ENCODE measurements around the gene ST3GAL5.
"Not testable (repeated sequence)": the region's sequence is repeated elsewhere in the genome, so short reads cannot be mapped to it uniquely, and the experiment has no call there.

The ST3GAL5 gene

GRCh38 chr2:85917887-85918795, 29.4 kb upstream of the ST3GAL5 start:
- no peak for DNase-seq (ENCODE audit: low read depth)

DNA sequence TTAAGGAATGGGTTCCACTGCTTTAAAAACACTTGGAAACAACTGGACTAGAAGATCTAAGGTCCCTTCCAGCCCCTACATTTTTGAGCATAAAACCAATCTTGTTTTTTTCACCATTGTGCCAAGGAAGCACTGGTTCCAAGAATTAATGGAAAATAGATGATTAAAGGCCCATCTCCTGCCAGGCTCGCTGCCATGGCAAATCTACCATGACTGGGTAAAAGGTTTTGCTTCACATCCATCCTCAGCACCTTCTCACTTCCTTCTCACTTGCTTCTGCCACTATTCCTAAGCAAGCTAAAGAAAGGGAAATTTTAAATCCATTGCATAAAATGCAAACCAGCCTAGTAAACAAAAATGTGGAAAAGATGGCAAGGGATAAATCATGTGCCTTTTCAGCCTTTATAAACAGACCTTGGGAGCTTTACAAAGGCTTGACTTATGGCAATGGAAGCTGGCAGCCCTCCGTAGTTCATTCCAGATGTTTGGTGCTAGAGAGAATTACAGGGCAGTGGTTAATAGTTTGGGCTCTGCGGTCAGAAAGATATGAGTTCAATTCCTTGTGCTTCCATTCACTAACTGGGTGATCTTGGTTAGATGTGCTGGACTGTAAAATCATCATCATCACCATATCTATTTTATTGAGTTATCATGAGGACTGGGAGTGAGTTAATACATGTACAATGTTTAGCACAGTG, 27.0 kb upstream of the ST3GAL5 start:
- no peak for DNase-seq (ENCODE audit: low read depth)

GRCh38 chr2:85914922-85915321, 26.1 kb upstream of the ST3GAL5 start:
- no peak for DNase-seq (ENCODE audit: low read depth)

GRCh38 chr2:85913884-85914881, 25.4 kb upstream of the ST3GAL5 start:
- no peak for DNase-seq (ENCODE audit: low read depth)

DNA sequence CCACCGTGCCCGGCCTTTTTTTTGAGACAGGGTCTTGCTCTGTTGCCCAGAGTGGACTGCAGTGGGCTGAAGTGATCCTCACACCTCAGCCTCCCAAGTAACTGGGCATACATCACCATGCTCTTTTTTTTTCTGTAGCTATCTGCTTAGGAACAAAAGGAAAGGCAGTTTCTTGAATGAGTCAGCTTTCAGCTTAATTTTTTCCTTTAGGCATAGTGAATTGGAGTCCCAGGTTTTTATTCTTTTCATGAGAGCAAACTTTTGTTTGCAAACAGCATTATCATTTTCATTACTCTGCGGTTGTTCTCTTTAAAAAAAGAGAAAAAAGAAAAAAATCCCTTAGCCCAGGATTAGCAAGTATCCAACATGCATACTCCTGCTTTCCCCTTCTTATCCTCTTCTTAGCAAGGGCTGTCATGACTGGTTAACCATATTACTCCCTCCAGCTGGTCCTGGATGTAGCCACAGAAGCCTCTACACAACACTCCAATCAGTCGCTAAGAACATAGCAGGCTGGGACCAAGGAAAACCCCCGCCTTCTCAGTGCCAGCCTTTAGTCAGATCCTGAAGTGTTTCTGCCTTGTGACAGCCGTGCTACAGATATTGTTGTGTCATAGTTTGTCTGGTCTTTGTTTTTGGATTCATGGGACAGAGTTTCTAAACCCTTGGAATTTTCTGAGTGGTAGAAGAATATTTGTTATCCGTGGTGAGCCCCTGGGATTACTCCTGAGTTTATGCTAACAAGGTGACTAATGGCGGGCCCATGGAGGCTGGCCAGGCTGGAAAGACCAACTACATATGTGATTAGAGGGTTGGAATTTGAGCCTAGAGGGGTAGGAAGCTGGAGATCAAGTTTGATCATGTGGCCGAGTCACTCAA, 23.3 kb upstream of the ST3GAL5 start:
- DNase-seq (ENCODE audit: low read depth) = no peak

- no peak for DNase-seq (ENCODE audit: low read depth)
These were observed 22.3 kb upstream of the ST3GAL5 start for GRCh38 chr2:85911097-85911496.

- no peak for DNase-seq (ENCODE audit: low read depth)
These were observed 20.2 kb upstream of the ST3GAL5 start for GRCh38 chr2:85909005-85909404.

GRCh38 chr2:85908506-85908905, 19.7 kb upstream of the ST3GAL5 start:
- DNase-seq (ENCODE audit: low read depth) = no peak

DNA sequence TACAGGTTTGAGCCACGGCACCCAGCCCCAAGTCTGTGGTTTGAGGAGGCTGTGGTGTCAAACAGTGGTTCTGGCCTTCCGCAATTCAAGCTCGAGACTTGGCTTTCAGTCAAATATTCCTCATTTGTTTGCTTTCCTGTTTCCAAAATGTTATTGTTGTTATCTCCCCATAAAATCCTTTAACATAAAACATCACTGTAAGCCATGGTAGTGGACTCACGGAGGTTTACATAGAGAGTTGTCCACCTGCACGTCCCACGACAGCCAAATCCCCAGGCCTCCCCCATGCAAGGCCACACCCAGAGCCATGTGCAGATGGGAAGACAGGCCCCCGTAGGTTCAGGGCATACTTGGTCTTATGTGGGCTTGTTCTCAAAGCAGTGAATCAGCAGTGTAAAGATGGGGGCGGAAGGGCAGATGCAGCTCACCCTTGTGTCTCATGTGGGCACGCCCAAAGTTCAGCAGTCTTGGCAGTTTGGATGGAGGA, 18.9 kb upstream of the ST3GAL5 start:
- no peak for DNase-seq (ENCODE audit: low read depth)

DNA sequence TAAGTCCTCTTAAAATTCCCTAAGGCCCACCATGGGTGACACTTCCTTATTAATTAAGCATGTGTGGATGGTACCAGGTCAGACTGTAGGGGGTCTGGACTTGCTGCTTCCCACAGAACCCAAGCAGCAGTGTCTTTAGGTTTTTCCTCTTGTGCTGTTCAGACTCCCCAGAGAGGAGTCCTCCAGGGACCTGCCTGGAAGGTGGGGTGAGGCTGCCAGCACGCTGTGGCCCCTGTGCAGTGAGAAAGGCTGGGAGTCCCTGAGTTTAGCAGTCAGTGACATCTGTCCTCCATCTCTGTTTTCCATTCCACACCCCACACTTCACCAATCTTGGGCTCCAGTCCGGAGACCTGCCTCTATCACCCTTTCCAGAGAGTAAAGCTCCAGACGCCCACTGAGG, 18.0 kb upstream of the ST3GAL5 start:
- no peak for DNase-seq (ENCODE audit: low read depth)

DNA sequence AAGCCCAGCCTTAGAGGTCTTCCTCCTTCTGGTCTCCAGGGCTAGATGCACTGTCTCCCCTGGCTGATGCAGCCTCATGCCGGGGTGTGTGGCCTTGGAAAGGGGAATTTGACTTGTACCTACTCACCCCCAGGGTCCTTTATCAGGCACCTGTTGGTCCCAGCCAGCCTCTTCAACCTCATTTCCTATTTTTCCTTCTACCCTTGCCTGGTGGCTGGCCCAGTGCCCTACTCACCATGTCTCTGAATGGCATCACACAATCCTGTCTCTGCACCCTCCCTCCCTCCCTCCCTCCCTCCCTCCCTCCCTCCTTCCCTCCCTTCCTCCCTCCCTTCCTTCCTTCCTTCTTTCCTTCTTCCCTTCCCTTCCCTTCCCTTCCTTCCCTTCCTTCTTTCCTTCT, 17.1 kb upstream of the ST3GAL5 start:
- no peak for DNase-seq (ENCODE audit: low read depth)

DNA sequence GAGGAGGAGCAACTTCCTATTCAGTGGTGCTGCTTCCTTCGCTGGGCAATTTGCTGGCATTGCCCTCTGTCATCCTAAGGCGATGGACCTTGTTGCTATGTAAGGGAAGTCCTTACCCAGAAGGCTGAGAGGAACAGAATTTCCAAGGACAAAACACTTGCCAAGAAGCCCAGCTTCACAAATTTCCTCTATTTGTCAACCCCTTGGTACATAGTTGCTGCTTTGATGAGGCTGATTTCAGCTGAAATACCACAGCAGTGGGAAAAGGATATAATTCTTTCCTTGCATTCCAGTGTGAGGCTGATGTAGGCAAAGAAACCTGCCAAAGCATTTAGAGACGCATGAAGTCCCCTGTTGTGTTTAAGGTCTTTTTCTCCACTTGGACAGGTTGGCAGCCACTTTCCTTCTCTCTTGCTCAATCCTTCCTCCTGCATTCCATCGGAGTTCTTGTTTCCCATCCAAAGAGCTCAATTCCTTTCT, 16.4 kb upstream of the ST3GAL5 start:
- no peak for DNase-seq (ENCODE audit: low read depth)

GRCh38 chr2:85903849-85904248, 15.1 kb upstream of the ST3GAL5 start:
- DNase-seq (ENCODE audit: low read depth) = no peak

DNA sequence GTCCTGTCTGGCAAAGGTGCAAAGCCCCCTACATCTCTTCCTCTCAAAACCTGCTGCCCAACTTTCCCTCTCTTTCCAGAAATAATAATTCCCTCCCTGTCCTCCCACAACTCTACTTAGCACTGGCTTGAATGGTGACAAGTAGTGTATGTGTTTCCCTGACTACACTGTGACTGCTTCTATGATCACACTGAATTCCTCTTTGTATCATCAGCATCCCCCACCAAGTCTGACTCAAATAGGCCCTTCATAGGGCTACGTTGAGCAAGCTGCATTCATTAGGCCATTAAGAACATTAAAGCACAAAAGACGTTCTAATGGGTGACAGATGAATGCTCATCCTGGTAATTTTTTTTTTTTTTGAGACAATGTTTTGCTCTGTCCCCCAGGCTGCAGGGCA, 13.7 kb upstream of the ST3GAL5 start:
- no peak for DNase-seq (ENCODE audit: low read depth)

- DNase-seq (ENCODE audit: low read depth) = no peak
These were observed 12.4 kb upstream of the ST3GAL5 start for GRCh38 chr2:85901155-85901554.

GRCh38 chr2:85900366-85900765, 11.6 kb upstream of the ST3GAL5 start:
- no peak for DNase-seq (ENCODE audit: low read depth)

- no peak for DNase-seq (ENCODE audit: low read depth)
These were observed 11.1 kb upstream of the ST3GAL5 start for GRCh38 chr2:85899849-85900248.

DNA sequence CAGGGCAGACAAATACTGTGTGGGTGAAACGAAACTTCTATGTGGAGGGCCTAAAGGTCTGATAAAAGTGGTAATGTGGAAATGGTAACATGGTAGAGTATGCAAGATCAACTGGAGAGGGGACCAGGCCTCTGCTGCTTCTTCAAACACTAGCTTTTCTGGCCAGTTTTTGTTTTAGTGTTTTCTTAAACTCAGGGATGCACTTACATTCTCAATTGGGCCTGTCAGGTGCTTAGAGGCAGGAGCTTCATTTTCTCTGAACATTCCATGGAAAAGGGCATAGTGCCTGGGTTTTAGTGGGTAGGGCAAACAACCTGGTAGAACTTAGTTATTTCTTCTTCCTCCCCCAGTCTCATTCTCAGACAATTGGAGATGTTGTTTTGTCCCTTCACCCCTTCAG, 10.5 kb upstream of the ST3GAL5 start:
- DNase-seq (ENCODE audit: low read depth) = no peak

DNA sequence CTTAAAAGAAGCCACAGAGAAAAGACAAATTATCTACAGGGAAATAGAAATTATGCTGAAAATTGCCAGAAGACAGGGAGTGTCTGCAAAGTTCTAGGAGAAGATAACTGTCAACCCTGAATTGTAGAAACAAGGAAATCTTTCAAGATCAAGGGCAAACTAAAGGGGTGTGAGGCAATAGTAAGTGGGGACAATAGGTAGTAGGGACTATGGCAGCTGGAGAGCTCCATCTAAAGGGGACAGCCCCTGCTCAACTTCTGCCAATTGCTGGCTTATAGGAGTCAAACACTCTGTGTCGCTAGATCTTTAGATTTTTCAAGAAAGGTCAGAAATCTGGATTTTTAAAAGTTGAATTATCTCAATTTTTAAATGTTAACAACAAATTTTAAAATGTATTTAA, 10.1 kb upstream of the ST3GAL5 start:
- no peak for DNase-seq (ENCODE audit: low read depth)

DNA sequence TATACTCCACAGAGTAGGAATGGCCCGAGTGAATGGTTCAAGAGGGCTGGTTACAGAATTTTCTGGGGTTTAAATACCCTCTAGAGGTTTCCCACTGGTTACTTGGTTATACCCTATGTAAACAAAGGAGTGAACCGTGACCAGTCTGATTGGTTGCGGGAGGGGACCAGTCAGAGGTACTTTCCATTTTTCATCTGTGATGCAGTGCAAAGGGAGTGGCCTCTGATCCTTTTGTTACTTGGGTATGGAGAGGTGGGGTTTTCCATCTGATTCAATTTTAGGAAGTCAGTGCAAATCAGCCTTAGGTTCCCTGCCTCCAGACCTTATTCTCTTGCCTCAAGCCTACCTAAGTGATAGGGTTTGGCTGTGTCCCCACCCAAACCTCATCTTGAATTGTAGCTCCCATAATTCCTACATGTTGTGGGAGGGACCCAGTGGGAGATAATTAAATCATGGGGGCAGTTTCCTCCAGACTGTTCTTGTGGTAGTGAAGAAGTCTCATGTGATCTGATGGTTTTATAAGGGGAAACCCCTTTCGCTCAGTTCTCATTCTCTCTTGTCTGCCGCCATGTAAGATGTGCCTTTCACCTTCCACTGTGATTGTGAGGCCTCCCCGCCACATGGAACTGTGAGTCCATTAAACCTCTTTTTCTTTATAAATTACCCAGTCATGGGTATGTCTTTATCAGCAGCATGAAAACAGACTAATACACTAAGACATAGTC, 5.9 kb upstream of the ST3GAL5 start:
- DNase-seq (ENCODE audit: low read depth) = not testable (repeated sequence)
